Mesendoderm (in vitro differentiated cells): ENCODE data around the gene OPCML.

Experiments used
- DNase-seq: peaks from one replicate; pipeline ENCODE4 v3.0.0; 2013
- H2AK5ac ChIP-seq: 2 replicates; pipeline ENCODE4 v1.6.1; 2013; ENCODE audit warnings: low read length, inconsistent platforms
- H2BK120ac ChIP-seq: 2 replicates; pipeline ENCODE4 v1.6.1; 2013; ENCODE audit warnings: low read depth, mild to moderate bottlenecking, low read length, moderate library complexity, mixed read lengths
- H2BK15ac ChIP-seq: replicated peaks from 2 replicates; pipeline ENCODE4 v1.6.1; 2013; ENCODE audit warnings: low read depth, mild to moderate bottlenecking, moderate library complexity
- H2BK5ac ChIP-seq: 2 replicates; pipeline ENCODE4 v1.6.1; 2013; ENCODE audit warnings: low read length, inconsistent platforms
- H3K18ac ChIP-seq: 2 replicates; pipeline ENCODE4 v1.6.1; 2013; ENCODE audit warnings: mild to moderate bottlenecking, low read length, mixed read lengths
- H3K23ac ChIP-seq: one replicate; pipeline ENCODE4 v1.6.1; 2013; ENCODE audit warnings: low read length
- H3K27ac ChIP-seq: 2 replicates; pipeline ENCODE4 v1.5.1; 2013; ENCODE audit warnings: low read depth, mild to moderate bottlenecking, inconsistent platforms, low read length, moderate library complexity
- H3K27me3 ChIP-seq: 2 replicates; pipeline ENCODE4 v1.6.1; 2013; ENCODE audit warnings: low read length, control low read depth, mild to moderate bottlenecking, inconsistent platforms; ENCODE audit not compliant: insufficient read depth, poor library complexity
- H3K36me3 ChIP-seq: 2 replicates; pipeline ENCODE4 v1.6.1; 2013; ENCODE audit warnings: low read length, inconsistent platforms; ENCODE audit not compliant: control insufficient read depth, insufficient read depth
- H3K4ac ChIP-seq: one replicate; pipeline ENCODE4 v1.6.1; 2013; ENCODE audit warnings: low read depth, mild to moderate bottlenecking, low read length, moderate library complexity
- H3K4me1 ChIP-seq: 2 replicates; pipeline ENCODE4 v1.6.1; 2013; ENCODE audit warnings: low read depth, low read length, inconsistent platforms; ENCODE audit not compliant: control insufficient read depth
- H3K4me2 ChIP-seq: 2 replicates; pipeline ENCODE4 v1.6.1; 2013; ENCODE audit warnings: low read length
- H3K4me3 ChIP-seq: 2 replicates; pipeline ENCODE4 v1.5.1; 2013; ENCODE audit warnings: mild to moderate bottlenecking, low read length
- H3K56ac ChIP-seq: one replicate; pipeline ENCODE4 v1.6.1; 2013; ENCODE audit warnings: low read length
- H3K79me1 ChIP-seq: 2 replicates; pipeline ENCODE4 v1.6.1; 2013; ENCODE audit warnings: low read length, inconsistent platforms
- H3K79me2 ChIP-seq: 2 replicates; pipeline ENCODE4 v1.6.1; 2013; ENCODE audit warnings: mild to moderate bottlenecking, low read length; ENCODE audit not compliant: control insufficient read depth, insufficient read depth
- H3K9ac ChIP-seq: 2 replicates; pipeline ENCODE4 v1.6.1; 2013; ENCODE audit warnings: low read length, inconsistent platforms
- H4K5ac ChIP-seq: one replicate; pipeline ENCODE4 v1.6.1; 2013; ENCODE audit warnings: low read length
- H4K8ac ChIP-seq: one replicate; pipeline ENCODE4 v1.6.1; 2013; ENCODE audit warnings: low read depth, mild to moderate bottlenecking, control low read depth, low read length, moderate library complexity
- WGBS: extraction: QIAGEN DNeasy Blood & Tissue Kit; methylation state at CpG from one replicate; pipeline ENCODE4 v1.1.7; 2013; ENCODE audit warnings: low lambda C conversion rate, missing lambda C conversion rate; ENCODE audit not compliant: insufficient coverage; ENCODE audit errors: extremely low coverage; 5-methylcytosine and 5-hydroxymethylcytosine counted together

Gene OPCML

GRCh38 chr11:132876705-132877104 lies 655.6 kb downstream of the OPCML start:
- Histone ChIP-seq H3K9ac (no peak overlapping the region), H2AK5ac (no peak overlapping the region), H2BK5ac (no peak overlapping the region), H3K79me1 (no peaks in the 10 kb centered on the region), H3K36me3 (no peaks in the 10 kb centered on the region), H2BK15ac (no peak overlapping the region), H3K4ac (no peak overlapping the region), H3K79me2 (no peaks in the 10 kb centered on the region), H4K5ac (no peak overlapping the region), H3K18ac (no peak overlapping the region), H3K4me3 (no peak overlapping the region), H3K4me2 (no peak overlapping the region), H4K8ac (no peak overlapping the region), H3K27me3 (no peaks in the 10 kb centered on the region), H2BK120ac (peak overlapping the region; percentile 28), H3K56ac (no peak overlapping the region), H3K4me1 (no peaks in the 10 kb centered on the region), H3K27ac (no peak overlapping the region), H3K23ac (no peak overlapping the region)
- DNase-seq, result no peak
- no CpG with 5 or more reads among the region's 6 CpGs for WGBS

GRCh38 chr11:132876239-132876638 lies 656.1 kb downstream of the OPCML start:
- Histone ChIP-seq H3K36me3 (no peaks in the 10 kb centered on the region), H3K79me1 (no peaks in the 10 kb centered on the region), H2BK15ac (no peak overlapping the region), H3K23ac (no peak overlapping the region), H3K27ac (no peak overlapping the region), H3K4me1 (no peaks in the 10 kb centered on the region), H3K18ac (no peak overlapping the region), H3K4me3 (no peak overlapping the region), H3K79me2 (no peaks in the 10 kb centered on the region), H3K27me3 (no peaks in the 10 kb centered on the region), H3K4ac (no peak overlapping the region), H3K9ac (no peak overlapping the region), H4K8ac (no peak overlapping the region), H2BK120ac (no peak overlapping the region), H4K5ac (no peak overlapping the region), H3K4me2 (no peak overlapping the region), H3K56ac (no peak overlapping the region), H2AK5ac (no peak overlapping the region), H2BK5ac (no peak overlapping the region)
- WGBS, result no CpG with 5 or more reads among the region's 3 CpGs
- no peak for DNase-seq

- Histone ChIP-seq H3K23ac (no peak overlapping the region), H3K4me2 (no peak overlapping the region), H3K56ac (no peak overlapping the region), H2BK15ac (no peak overlapping the region), H3K9ac (no peak overlapping the region), H3K27me3 (no peaks in the 10 kb centered on the region), H3K4me1 (no peaks in the 10 kb centered on the region), H3K18ac (no peak overlapping the region), H2BK120ac (no peak overlapping the region), H3K36me3 (no peaks in the 10 kb centered on the region), H4K5ac (no peak overlapping the region), H3K79me1 (no peaks in the 10 kb centered on the region), H4K8ac (no peak overlapping the region), H3K27ac (no peak overlapping the region), H3K79me2 (no peaks in the 10 kb centered on the region), H2AK5ac (no peak overlapping the region), H3K4me3 (no peak overlapping the region), H2BK5ac (no peak overlapping the region), H3K4ac (no peak overlapping the region)
- no CpG with 5 or more reads among the region's 6 CpGs for WGBS
- DNase-seq, result no peak
Observed at GRCh38 chr11:132874638-132875037, 657.7 kb downstream of the OPCML start.

- WGBS, result no CpG with 5 or more reads among the region's 5 CpGs
- no peak overlapping the region for H2AK5ac ChIP-seq
- H3K27ac ChIP-seq, result no peak overlapping the region
- H3K9ac ChIP-seq, result no peak overlapping the region
- no peak overlapping the region for H2BK120ac ChIP-seq
- no peaks in the 10 kb centered on the region for H3K79me2 ChIP-seq
- no peaks in the 10 kb centered on the region for H3K27me3 ChIP-seq
- no peak overlapping the region for H3K4me2 ChIP-seq
- H2BK5ac ChIP-seq, result no peak overlapping the region
- no peak overlapping the region for H3K56ac ChIP-seq
- no peak overlapping the region for H4K5ac ChIP-seq
- H3K4me3 ChIP-seq, result no peak overlapping the region
- no peak overlapping the region for H3K23ac ChIP-seq
- no peak overlapping the region for H2BK15ac ChIP-seq
- no peaks in the 10 kb centered on the region for H3K36me3 ChIP-seq
- no peak for DNase-seq
- no peaks in the 10 kb centered on the region for H3K4me1 ChIP-seq
- no peak overlapping the region for H3K4ac ChIP-seq
- H3K18ac ChIP-seq, result no peak overlapping the region
- no peaks in the 10 kb centered on the region for H3K79me1 ChIP-seq
- H4K8ac ChIP-seq, result no peak overlapping the region
Observed at GRCh38 chr11:132873841-132874240, 658.5 kb downstream of the OPCML start.

- Histone ChIP-seq H3K4me3 (no peak overlapping the region), H4K5ac (no peak overlapping the region), H3K36me3 (no peaks in the 10 kb centered on the region), H3K9ac (no peak overlapping the region), H4K8ac (no peak overlapping the region), H3K4me2 (no peak overlapping the region), H2BK5ac (no peak overlapping the region), H3K4ac (no peak overlapping the region), H3K27ac (no peak overlapping the region), H3K56ac (no peak overlapping the region), H3K79me1 (no peaks in the 10 kb centered on the region), H3K27me3 (no peaks in the 10 kb centered on the region), H3K23ac (no peak overlapping the region), H2BK15ac (no peak overlapping the region), H2AK5ac (no peak overlapping the region), H3K4me1 (no peaks in the 10 kb centered on the region), H3K79me2 (no peaks in the 10 kb centered on the region), H3K18ac (no peak overlapping the region), H2BK120ac (no peak overlapping the region)
- WGBS, result no CpG with 5 or more reads among the region's 10 CpGs
- no peak for DNase-seq
Observed at GRCh38 chr11:132872211-132872610, 660.1 kb downstream of the OPCML start.

GRCh38 chr11:132866783-132867545 lies 665.3 kb downstream of the OPCML start:
- Histone ChIP-seq H2BK15ac (no peak overlapping the region), H4K8ac (no peak overlapping the region), H3K79me2 (no peaks in the 10 kb centered on the region), H2BK5ac (no peak overlapping the region), H3K4ac (no peak overlapping the region), H3K27ac (no peak overlapping the region), H3K4me1 (no peaks in the 10 kb centered on the region), H3K23ac (no peak overlapping the region), H2AK5ac (no peak overlapping the region), H3K56ac (no peak overlapping the region), H3K9ac (no peak overlapping the region), H3K4me2 (no peak overlapping the region), H3K79me1 (no peaks in the 10 kb centered on the region), H2BK120ac (no peak overlapping the region), H3K36me3 (no peaks in the 10 kb centered on the region), H3K4me3 (no peak overlapping the region), H3K18ac (no peak overlapping the region), H3K27me3 (no peaks in the 10 kb centered on the region), H4K5ac (no peak overlapping the region)
- no CpG with 5 or more reads among the region's 5 CpGs for WGBS
- no peak for DNase-seq
